ENCODE results near the gene DIS3L2. TPM values are rescaled to one million over a fixed set of nuclear protein-coding genes. Genes with fewer than 3 reads are reported as not detected.
A peak's percentile ranks its signal among the peaks of the same experiment; 100 is the strongest.
"Not testable (repeated sequence)": the region's sequence is repeated elsewhere in the genome, so short reads cannot be mapped to it uniquely, and the experiment has no call there.

Gene DIS3L2
- total and polyA plus RNA-seq, 2 experiments from 2014 or later: 9.3 to 15.6 TPM

DNA sequence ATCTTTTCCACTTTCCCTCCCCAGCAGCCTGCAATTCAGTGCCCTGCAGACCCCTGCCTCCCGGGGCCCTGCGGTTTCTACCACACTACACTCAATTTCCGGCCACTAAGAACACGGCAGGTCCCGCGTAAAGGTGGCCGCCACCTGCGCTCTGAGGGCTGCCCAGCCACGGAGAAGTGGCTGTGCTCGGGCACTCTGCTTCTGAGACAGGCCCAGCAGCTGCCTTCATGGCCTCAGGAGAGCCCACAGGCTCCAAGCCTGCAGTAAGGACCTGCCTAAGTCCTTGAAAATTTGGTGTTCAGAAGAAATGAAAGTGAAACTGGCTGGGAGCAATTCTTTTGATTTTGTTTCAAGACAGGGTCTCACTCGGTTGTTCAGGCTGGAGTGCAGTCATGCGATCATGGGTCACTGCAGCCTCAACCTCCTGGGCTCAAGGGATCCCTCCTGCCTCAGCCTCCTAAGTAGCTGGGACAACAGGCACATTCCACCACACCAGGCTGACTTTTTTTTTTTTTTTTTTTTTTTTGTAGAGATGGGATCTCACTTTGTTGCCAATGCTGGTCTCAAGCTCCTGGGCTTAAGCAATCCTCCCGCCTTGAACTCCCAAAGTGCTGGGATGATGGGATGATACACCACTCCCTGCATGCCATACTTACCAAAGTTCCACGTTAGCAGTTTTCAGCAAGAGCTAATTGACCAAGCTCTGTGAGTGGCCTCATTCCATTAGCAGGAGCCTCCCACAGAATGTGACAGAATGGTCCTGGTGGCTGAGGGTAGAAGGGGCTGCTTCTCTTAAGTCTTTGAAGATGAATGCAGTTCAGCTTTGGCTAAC lies 402.5 kb downstream of the DIS3L2 start:
- H3K4me1 ChIP-seq (ENCODE audit: insufficient read depth): no peaks in the 10 kb centered on the region
- H3K4me3 ChIP-seq: no peak overlapping the region
- H3K79me2 ChIP-seq (ENCODE audit: insufficient read depth): no peaks in the 10 kb centered on the region
- no peak for DNase-seq
- H3K27ac ChIP-seq: no peak overlapping the region
- no peaks in the 10 kb centered on the region for H3K27me3 ChIP-seq (replicated peaks; ENCODE audit: insufficient read depth)
- no peaks in the 10 kb centered on the region for H3F3A ChIP-seq (ENCODE audit: insufficient read depth)
- TF ChIP-seq EZH2 (IDR thresholded peaks at IDR 0.05; ENCODE audit: insufficient read depth, poor library complexity, severe bottlenecking) (no peak), EZH2phosphoT487 (IDR thresholded peaks at IDR 0.05; ENCODE audit: insufficient read depth, low read depth) (no peak)
- in situ Hi-C loops (cut with MboI): no loop called here
- no peak overlapping the region for H3K9ac ChIP-seq
- no peaks in the 10 kb centered on the region for H4K20me1 ChIP-seq (ENCODE audit: insufficient read depth)
- H3K9me2 ChIP-seq (ENCODE audit: insufficient read depth): no peaks in the 10 kb centered on the region
- H3K36me3 ChIP-seq (ENCODE audit: low read depth): no peaks in the 10 kb centered on the region
- H3K9me3 ChIP-seq (ENCODE audit: low read depth): no peaks in the 10 kb centered on the region
- no peak overlapping the region for H3K4me2 ChIP-seq (ENCODE audit: unreplicated experiment)
- H2AFZ ChIP-seq: no peak overlapping the region
- WGBS, 2 experiments (ENCODE audit: low coverage in 1 of 2, low lambda C conversion rate in 2 of 2, missing lambda C conversion rate in 2 of 2): 70 to 74% methylated on average over 14 of the region's 14 CpGs

DNA sequence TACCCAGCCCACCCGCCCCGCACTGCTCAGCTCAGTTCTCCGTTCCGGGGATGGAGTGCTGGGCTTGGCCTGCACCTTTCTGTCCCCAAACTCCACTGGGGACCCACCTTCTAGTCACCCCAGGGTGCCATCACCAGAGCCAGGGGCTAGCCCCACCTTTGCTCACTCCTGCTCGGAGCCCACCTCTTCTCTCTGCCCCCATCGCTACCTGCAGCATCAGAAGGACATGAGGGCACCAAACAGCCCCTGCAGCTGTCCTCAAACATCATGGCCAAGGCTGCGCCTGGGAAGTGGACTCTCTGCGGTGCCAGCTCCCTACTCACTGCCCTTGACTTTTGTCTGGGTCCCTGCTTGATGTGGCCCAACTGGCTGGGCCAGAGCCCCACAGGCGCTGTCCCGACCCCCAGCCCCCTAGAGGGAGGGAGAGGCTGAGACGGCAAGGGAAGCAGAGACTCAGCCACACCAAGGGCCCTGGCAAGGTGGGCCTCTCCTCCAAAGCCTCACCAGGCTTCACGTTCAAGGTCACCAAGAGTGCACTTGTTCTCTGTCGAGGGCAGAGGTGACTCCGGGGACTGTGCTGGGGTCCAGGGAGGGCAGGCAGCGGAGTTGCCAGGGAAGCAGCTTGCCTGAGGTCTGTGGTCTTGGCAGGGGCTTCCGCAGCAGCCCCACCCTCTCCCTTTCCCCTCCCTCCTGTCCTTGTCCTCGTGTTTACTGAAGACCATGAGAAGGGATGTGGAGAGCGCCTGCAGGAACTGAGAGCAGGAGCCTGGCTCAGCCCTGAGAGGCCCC lies 403.5 kb downstream of the DIS3L2 start:
- DNase-seq; H3F3A ChIP-seq (ENCODE audit: insufficient read depth); H3K36me3 ChIP-seq (ENCODE audit: low read depth); in situ Hi-C loops (cut with MboI); H4K20me1 ChIP-seq (ENCODE audit: insufficient read depth); H2AFZ ChIP-seq; H3K4me1 ChIP-seq (ENCODE audit: insufficient read depth); H3K27ac ChIP-seq; H3K27me3 ChIP-seq (replicated peaks; ENCODE audit: insufficient read depth); H3K4me2 ChIP-seq (ENCODE audit: unreplicated experiment); H3K9me2 ChIP-seq (ENCODE audit: insufficient read depth); H3K79me2 ChIP-seq (ENCODE audit: insufficient read depth); H3K4me3 ChIP-seq; H3K9ac ChIP-seq; H3K9me3 ChIP-seq (ENCODE audit: low read depth): not testable (repeated sequence)
- 79 to 86% methylated on average over 11 to 17 of the region's 18 CpGs for WGBS, 2 experiments (ENCODE audit: low coverage in 1 of 2, low lambda C conversion rate in 2 of 2, missing lambda C conversion rate in 2 of 2)

DNA sequence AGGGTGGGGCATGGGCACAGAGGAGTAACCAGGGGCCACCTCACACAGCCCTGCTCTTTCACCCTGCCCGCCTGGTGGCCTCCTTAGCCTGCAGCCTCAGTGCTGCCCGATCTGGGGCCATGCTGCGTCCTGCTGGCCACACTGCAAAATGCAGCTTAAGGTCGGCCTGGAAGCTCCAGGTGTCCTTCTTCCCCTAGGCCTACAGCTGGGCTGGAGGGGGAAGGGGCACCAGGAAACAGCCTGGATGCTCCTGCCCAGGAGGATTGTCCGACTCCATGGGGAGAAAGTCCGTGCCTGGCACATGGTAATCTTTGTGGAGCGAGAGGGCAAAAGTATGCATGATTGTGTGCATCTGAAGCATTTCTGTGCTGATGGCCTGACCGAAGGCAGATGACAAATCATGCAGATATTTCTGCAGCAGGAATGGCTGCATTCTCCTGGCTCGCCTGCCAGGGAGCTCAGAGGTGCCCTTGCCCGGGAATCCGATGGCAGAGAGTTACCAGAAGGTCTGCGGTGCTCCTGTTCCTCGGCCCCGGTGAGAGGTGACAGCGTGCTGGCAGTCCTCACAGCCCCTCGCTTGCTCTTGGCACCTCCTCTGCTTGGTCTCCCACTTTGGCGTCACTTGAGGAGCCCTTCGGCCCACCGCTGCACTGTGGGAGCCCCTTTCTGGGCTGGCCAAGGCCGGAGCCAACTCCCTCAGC lies 404.3 kb downstream of the DIS3L2 start:
- Histone ChIP-seq H3K9me3 (ENCODE audit: low read depth) (no peaks in the 10 kb centered on the region), H3F3A (ENCODE audit: insufficient read depth) (no peaks in the 10 kb centered on the region), H3K4me1 (ENCODE audit: insufficient read depth) (no peaks in the 10 kb centered on the region), H3K4me2 (ENCODE audit: unreplicated experiment) (no peak overlapping the region), H3K79me2 (ENCODE audit: insufficient read depth) (no peaks in the 10 kb centered on the region), H3K27me3 (replicated peaks; ENCODE audit: insufficient read depth) (no peaks in the 10 kb centered on the region), H3K9ac (no peak overlapping the region), H3K27ac (no peak overlapping the region), H4K20me1 (ENCODE audit: insufficient read depth) (no peaks in the 10 kb centered on the region), H3K36me3 (ENCODE audit: low read depth) (no peaks in the 10 kb centered on the region), H3K4me3 (no peak overlapping the region), H2AFZ (no peak overlapping the region), H3K9me2 (ENCODE audit: insufficient read depth) (no peaks in the 10 kb centered on the region)
- TF ChIP-seq EZH2 (IDR thresholded peaks at IDR 0.05; ENCODE audit: insufficient read depth, poor library complexity, severe bottlenecking) (no peak), EZH2phosphoT487 (IDR thresholded peaks at IDR 0.05; ENCODE audit: insufficient read depth, low read depth) (no peak)
- 53 to 58% methylated on average over 16 to 19 of the region's 20 CpGs for WGBS, 2 experiments (ENCODE audit: low coverage in 1 of 2, low lambda C conversion rate in 2 of 2, missing lambda C conversion rate in 2 of 2)
- in situ Hi-C loops (cut with MboI): no loop called here
- peak; percentile 60 for DNase-seq

DNA sequence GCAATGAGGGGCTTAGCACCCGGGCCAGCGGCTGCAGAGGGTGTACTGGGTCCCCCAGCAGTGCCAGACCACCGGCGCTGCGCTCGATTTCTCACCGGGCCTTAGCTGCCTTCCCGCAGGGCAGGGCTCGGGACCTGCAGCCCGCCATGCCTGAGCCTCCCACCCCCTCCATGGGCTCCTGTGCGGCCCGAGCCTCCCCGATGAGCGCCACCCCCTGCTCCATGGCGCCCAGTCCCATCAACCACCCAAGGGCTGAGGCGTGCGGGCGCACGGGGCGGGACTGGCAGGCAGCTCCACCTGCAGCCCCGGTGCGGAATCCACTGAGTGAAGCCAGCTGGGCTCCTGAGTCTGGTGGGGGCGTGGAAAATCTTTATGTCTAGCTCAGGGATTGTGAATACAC lies 404.9 kb downstream of the DIS3L2 start:
- H3K79me2 ChIP-seq (ENCODE audit: insufficient read depth); H4K20me1 ChIP-seq (ENCODE audit: insufficient read depth); H3K9me2 ChIP-seq (ENCODE audit: insufficient read depth); H3K27me3 ChIP-seq (replicated peaks; ENCODE audit: insufficient read depth); DNase-seq; in situ Hi-C loops (cut with MboI); H3K27ac ChIP-seq; H2AFZ ChIP-seq; H3K9me3 ChIP-seq (ENCODE audit: low read depth); H3K4me2 ChIP-seq (ENCODE audit: unreplicated experiment); H3K4me3 ChIP-seq; H3F3A ChIP-seq (ENCODE audit: insufficient read depth); H3K4me1 ChIP-seq (ENCODE audit: insufficient read depth); H3K9ac ChIP-seq; H3K36me3 ChIP-seq (ENCODE audit: low read depth): not testable (repeated sequence)
- WGBS, 2 experiments (ENCODE audit: low coverage in 1 of 2, low lambda C conversion rate in 2 of 2, missing lambda C conversion rate in 2 of 2): 55 to 83% methylated on average over 3 to 23 of the region's 23 CpGs
